Measurements from ENCODE around the gene KCNG3. TPM values are rescaled to one million over a fixed set of nuclear protein-coding genes. Genes with fewer than 3 reads are reported as not detected.

Gene KCNG3
- polyA plus RNA-seq, 3 donors, result not detected

GRCh38 chr2:42503291-42503690 is 9.5 kb upstream of the KCNG3 start:
- Histone ChIP-seq H3K79me2 (ENCODE audit: insufficient read depth, low read length) (no peaks in the 10 kb centered on the region), H3K4me2 (replicated peaks; ENCODE audit: extremely low read depth, low read length, poor library complexity, severe bottlenecking) (no peak overlapping the region), H3K27me3 (ENCODE audit: control insufficient read depth in 2 of 2, insufficient read depth in 2 of 2, low read length in 2 of 2) (no peaks in the 10 kb centered on the region), H2AFZ (ENCODE audit: insufficient read depth, low read depth, low read length, poor library complexity, severe bottlenecking) (no peak overlapping the region), H3K9ac (ENCODE audit: insufficient read depth, low read length, poor library complexity, severe bottlenecking) (no peak overlapping the region), H3K36me3 (replicated peaks in 1 of 2; ENCODE audit: control insufficient read depth in 1 of 2, insufficient read depth in 2 of 2, low read length in 2 of 2) (no peaks in the 10 kb centered on the region), H4K20me1 (ENCODE audit: insufficient read depth, low read length) (no peaks in the 10 kb centered on the region), H3K9me3 (replicated peaks in 1 of 2; ENCODE audit: control insufficient read depth in 1 of 2, insufficient read depth in 1 of 2, low read length in 2 of 2) (no peaks in the 10 kb centered on the region), H3K27ac (ENCODE audit: low read depth in 1 of 2, low read length in 2 of 2) (no peak overlapping the region), H3K4me1 (ENCODE audit: control insufficient read depth in 1 of 2, insufficient read depth in 2 of 2, low read length in 2 of 2) (no peaks in the 10 kb centered on the region), H3K4me3 (replicated peaks in 1 of 3; ENCODE audit: low read depth in 2 of 3, low read length in 3 of 3) (no peak overlapping the region)
- no peak overlapping the region for H3K4me3 Mint-ChIP-seq
- intact Hi-C loops (cut with micrococcal nuclease), result no loop called here
- H3K9me3 Mint-ChIP-seq, result peaks cover 0 to 8% (median 3%) of the 10 kb centered on the region in 7 donors
- H3K27me3 Mint-ChIP-seq (ENCODE audit: low read depth in 3 of 3), result peaks cover 5 to 21% (median 19%) of the 10 kb centered on the region in 3 donors
- no peaks in the 10 kb centered on the region for H3K4me1 Mint-ChIP-seq
- H3K27ac Mint-ChIP-seq, result no peak overlapping the region
- 95% methylated on average over 2 of the region's 2 CpGs for WGBS (ENCODE audit: insufficient coverage)
- no peaks in the 10 kb centered on the region for H3K36me3 Mint-ChIP-seq
- no peak for TF ChIP-seq CTCF (IDR thresholded peaks at IDR 0.05)
- no peak for DNase-seq

- WGBS (ENCODE audit: insufficient coverage), result 90% methylated on average over 2 of the region's 3 CpGs
- H3K4me1 ChIP-seq (ENCODE audit: control insufficient read depth in 1 of 2, insufficient read depth in 2 of 2, low read length in 2 of 2), result peaks cover 9 to 15% of the 10 kb centered on the region in 2 donors
- intact Hi-C loops (cut with micrococcal nuclease), result no loop called here
These were observed 4.7 kb upstream of the KCNG3 start for GRCh38 chr2:42498497-42498896.

More at GRCh38 chr2:42498497-42498896, 4.7 kb upstream of the KCNG3 start:
- H4K20me1 ChIP-seq (ENCODE audit: insufficient read depth, low read length), result no peaks in the 10 kb centered on the region
- no peaks in the 10 kb centered on the region for H3K9me3 ChIP-seq (replicated peaks in 1 of 2; ENCODE audit: control insufficient read depth in 1 of 2, insufficient read depth in 1 of 2, low read length in 2 of 2)
- H3K4me2 ChIP-seq (replicated peaks; ENCODE audit: extremely low read depth, low read length, poor library complexity, severe bottlenecking), result no peak overlapping the region
- Mint-ChIP-seq H3K36me3 (peaks cover 2 to 3% of the 10 kb centered on the region in 2 donors), H3K4me1 (peaks cover 9% of the 10 kb centered on the region), H3K9me3 (peaks cover 0 to 5% (median 0%) of the 10 kb centered on the region in 7 donors), H3K27me3 (ENCODE audit: low read depth in 3 of 3) (peaks cover 20 to 39% (median 29%) of the 10 kb centered on the region in 3 donors), H3K27ac (no peak overlapping the region), H3K4me3 (no peak overlapping the region)
- no peaks in the 10 kb centered on the region for H3K79me2 ChIP-seq (ENCODE audit: insufficient read depth, low read length)
- no peak overlapping the region for H3K9ac ChIP-seq (ENCODE audit: insufficient read depth, low read length, poor library complexity, severe bottlenecking)
- H3K27me3 ChIP-seq (ENCODE audit: control insufficient read depth in 2 of 2, insufficient read depth in 2 of 2, low read length in 2 of 2), result peaks cover 24 to 31% of the 10 kb centered on the region in 2 donors
- no peak overlapping the region for H3K4me3 ChIP-seq (replicated peaks in 1 of 3; ENCODE audit: low read depth in 2 of 3, low read length in 3 of 3)
- no peak for DNase-seq
- H2AFZ ChIP-seq (ENCODE audit: insufficient read depth, low read depth, low read length, poor library complexity, severe bottlenecking), result no peak overlapping the region
- no peak overlapping the region for H3K27ac ChIP-seq (ENCODE audit: low read depth in 1 of 2, low read length in 2 of 2)
- TF ChIP-seq CTCF (IDR thresholded peaks at IDR 0.05), result no peak
- no peaks in the 10 kb centered on the region for H3K36me3 ChIP-seq (replicated peaks in 1 of 2; ENCODE audit: control insufficient read depth in 1 of 2, insufficient read depth in 2 of 2, low read length in 2 of 2)
